GM12801 (cell line): ENCODE measurements around the gene SLC7A1.

Source experiments
- CTCF ChIP-seq: IDR thresholded peaks from one replicate; pipeline ENCODE4 v1.5.1; 2011; ENCODE audit warnings: control low read depth; ENCODE audit not compliant: insufficient read length; ENCODE audit errors: extremely low read depth

SLC7A1 gene

GRCh38 chr13:29535663-29536655 lies 59.5 kb downstream of the SLC7A1 start:
- TF ChIP-seq CTCF = no peak

- no peak for TF ChIP-seq CTCF
Observed at GRCh38 chr13:29534083-29534482, 61.4 kb downstream of the SLC7A1 start.

GRCh38 chr13:29532821-29533220 lies 62.7 kb downstream of the SLC7A1 start:
- no peak for TF ChIP-seq CTCF

- no peak for TF ChIP-seq CTCF
Observed at GRCh38 chr13:29532116-29532515, 63.4 kb downstream of the SLC7A1 start.

- TF ChIP-seq CTCF = no peak
Observed at GRCh38 chr13:29530901-29531300, 64.6 kb downstream of the SLC7A1 start.

- TF ChIP-seq CTCF = no peak
Observed at GRCh38 chr13:29529754-29530153, 65.7 kb downstream of the SLC7A1 start.

- TF ChIP-seq CTCF = no peak
Observed at GRCh38 chr13:29527916-29528315, 67.6 kb downstream of the SLC7A1 start.
